ENCODE measurements around the gene GAMT.
"Not testable (repeated sequence)": the region's sequence is repeated elsewhere in the genome, so short reads cannot be mapped to it uniquely, and the experiment has no call there.

Gene GAMT

GRCh38 chr19:1434040-1434366 lies 32.7 kb upstream of the GAMT start:
- DNase-seq (ENCODE audit: low read depth in 1 of 2, low spot score in 1 of 2): no peak

GRCh38 chr19:1433119-1434039 lies 32.0 kb upstream of the GAMT start:
- no peak for DNase-seq (ENCODE audit: low read depth in 1 of 2, low spot score in 1 of 2)

GRCh38 chr19:1432507-1432887 lies 31.2 kb upstream of the GAMT start:
- no peak for DNase-seq (ENCODE audit: low read depth in 1 of 2, low spot score in 1 of 2)

- DNase-seq (ENCODE audit: low read depth in 1 of 2, low spot score in 1 of 2): no peak
These were observed 30.6 kb upstream of the GAMT start for GRCh38 chr19:1431759-1432506.

- DNase-seq (ENCODE audit: low read depth in 1 of 2, low spot score in 1 of 2): no peak
These were observed 28.9 kb upstream of the GAMT start for GRCh38 chr19:1430246-1430645.

GRCh38 chr19:1429750-1430149 lies 28.4 kb upstream of the GAMT start:
- DNase-seq (ENCODE audit: low read depth in 1 of 2, low spot score in 1 of 2): no peak

- no peak for DNase-seq (ENCODE audit: low read depth in 1 of 2, low spot score in 1 of 2)
These were observed 27.5 kb upstream of the GAMT start for GRCh38 chr19:1428738-1429391.

GRCh38 chr19:1427221-1427920 lies 26.0 kb upstream of the GAMT start:
- no peak for DNase-seq (ENCODE audit: low read depth in 1 of 2, low spot score in 1 of 2)

GRCh38 chr19:1426736-1427135 lies 25.4 kb upstream of the GAMT start:
- DNase-seq (ENCODE audit: low read depth in 1 of 2, low spot score in 1 of 2): no peak

GRCh38 chr19:1425902-1426301 lies 24.6 kb upstream of the GAMT start:
- no peak for DNase-seq (ENCODE audit: low read depth in 1 of 2, low spot score in 1 of 2)

- DNase-seq (ENCODE audit: low read depth in 1 of 2, low spot score in 1 of 2): no peak
These were observed 23.9 kb upstream of the GAMT start for GRCh38 chr19:1425102-1425837.

GRCh38 chr19:1424192-1424955 lies 23.0 kb upstream of the GAMT start:
- no peak for DNase-seq (ENCODE audit: low read depth in 1 of 2, low spot score in 1 of 2)

GRCh38 chr19:1423436-1424191 lies 22.3 kb upstream of the GAMT start:
- DNase-seq (ENCODE audit: low read depth in 1 of 2, low spot score in 1 of 2): no peak

- DNase-seq (ENCODE audit: low read depth in 1 of 2, low spot score in 1 of 2): no peak
These were observed 21.6 kb upstream of the GAMT start for GRCh38 chr19:1422943-1423342.

- DNase-seq (ENCODE audit: low read depth in 1 of 2, low spot score in 1 of 2): no peak
These were observed 21.0 kb upstream of the GAMT start for GRCh38 chr19:1422360-1422759.

GRCh38 chr19:1421958-1422305 lies 20.6 kb upstream of the GAMT start:
- DNase-seq (ENCODE audit: low read depth in 1 of 2, low spot score in 1 of 2): no peak

- no peak for DNase-seq (ENCODE audit: low read depth in 1 of 2, low spot score in 1 of 2)
These were observed 20.0 kb upstream of the GAMT start for GRCh38 chr19:1421218-1421957.

- no peak for DNase-seq (ENCODE audit: low read depth in 1 of 2, low spot score in 1 of 2)
These were observed 19.2 kb upstream of the GAMT start for GRCh38 chr19:1420590-1420989.

GRCh38 chr19:1420085-1420484 lies 18.7 kb upstream of the GAMT start:
- not testable (repeated sequence) for DNase-seq (ENCODE audit: low read depth in 1 of 2, low spot score in 1 of 2)

All from activated CD4-positive, alpha-beta T cell treated with anti-CD3 and anti-CD28 coated beads, Interleukin-2, amount 50 U/mL, for 24 hours (primary cell).